NCI-H146 treated with DMSO at 0.1 percent for 48 hours (cell line): ENCODE data around the gene CMTR1.
"Not testable (repeated sequence)": the region's sequence is repeated elsewhere in the genome, so short reads cannot be mapped to it uniquely, and the experiment has no call there.

ENCODE experiments used
- DNase-seq: peaks from one replicate; lab custom pipeline; 2025; ENCODE audit not compliant: unreplicated experiment; lab: John Stamatoyannopoulos, UW

CMTR1 gene

DNA sequence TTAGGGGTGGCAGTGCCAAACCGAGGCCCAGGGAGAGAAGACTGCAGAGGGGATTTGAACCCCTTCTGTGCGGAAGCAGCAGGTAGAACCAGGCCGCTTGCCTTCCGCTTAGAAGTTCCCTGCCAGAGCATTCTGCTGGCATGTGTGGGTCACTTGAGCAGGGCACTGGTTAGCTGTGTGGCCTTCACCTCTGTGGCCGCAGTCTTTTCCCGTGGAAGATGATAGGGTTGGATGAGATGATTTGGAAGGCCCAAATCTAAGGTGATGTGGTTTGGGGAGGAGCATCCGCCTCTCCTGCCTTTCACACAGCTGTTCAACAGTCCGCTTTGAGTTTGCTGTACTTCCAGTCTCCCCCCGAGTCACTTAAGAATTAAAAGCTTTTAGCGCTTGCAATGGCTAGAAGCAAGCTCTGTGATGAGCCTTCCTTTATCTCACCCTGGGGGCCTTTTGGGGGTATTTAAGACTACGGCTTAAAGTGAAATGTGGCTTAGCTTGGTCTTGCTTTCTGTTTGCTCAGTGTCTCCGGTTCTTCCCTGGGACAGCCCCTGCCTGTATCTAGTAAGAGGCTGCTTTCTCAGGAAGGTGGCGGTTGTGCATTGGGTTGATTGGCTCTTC is 743 bp downstream of the CMTR1 start:
- DNase-seq, result no peak

DNA sequence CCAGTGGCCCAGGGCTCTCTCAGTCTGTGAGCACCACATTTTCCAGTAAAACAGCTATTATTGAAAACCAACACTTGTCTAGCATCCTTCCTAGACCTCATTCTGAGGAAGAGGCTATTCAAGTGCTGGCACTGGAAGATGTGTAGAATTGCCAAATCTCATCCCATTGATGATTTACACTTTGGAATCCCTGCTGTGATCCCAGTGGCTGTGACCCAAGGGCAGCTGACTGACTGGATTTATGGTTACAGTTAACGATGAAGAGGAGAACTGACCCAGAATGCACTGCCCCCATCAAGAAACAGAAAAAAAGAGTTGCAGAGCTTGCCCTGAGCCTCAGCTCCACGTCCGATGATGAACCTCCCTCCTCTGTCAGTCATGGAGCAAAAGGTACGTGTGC is 2.4 kb downstream of the CMTR1 start:
- DNase-seq, result no peak

- no peak for DNase-seq
Measured at GRCh38 chr6:37435816-37436215, 2.8 kb downstream of the CMTR1 start.

DNA sequence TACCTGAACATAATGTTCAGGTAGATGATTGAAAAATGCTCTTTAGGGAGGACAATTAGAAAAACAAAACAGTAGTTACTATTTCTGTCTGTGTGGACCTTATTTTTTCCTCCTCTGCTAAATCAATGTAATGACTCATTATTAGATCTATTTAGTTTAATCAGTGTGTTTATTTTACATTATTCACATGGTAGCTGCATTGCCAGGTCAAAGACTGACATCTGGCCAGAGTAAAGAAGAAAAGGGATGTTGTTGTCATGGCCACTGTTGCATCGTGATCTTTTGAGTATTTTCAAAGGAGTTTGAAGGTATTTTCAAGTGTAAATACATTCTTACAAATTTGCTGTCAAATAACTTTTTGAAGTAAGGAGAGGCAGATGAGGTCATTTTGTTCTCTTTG is 5.9 kb downstream of the CMTR1 start:
- no peak for DNase-seq

GRCh38 chr6:37441651-37442050 is 8.6 kb downstream of the CMTR1 start:
- no peak for DNase-seq

- no peak for DNase-seq
Measured at GRCh38 chr6:37442416-37443215, 9.6 kb downstream of the CMTR1 start.

- DNase-seq, result not testable (repeated sequence)
Measured at GRCh38 chr6:37443216-37443542, 10.2 kb downstream of the CMTR1 start.

- DNase-seq, result no peak
Measured at GRCh38 chr6:37449984-37450383, 17.0 kb downstream of the CMTR1 start.

GRCh38 chr6:37451441-37452193 is 18.6 kb downstream of the CMTR1 start:
- no peak for DNase-seq

DNA sequence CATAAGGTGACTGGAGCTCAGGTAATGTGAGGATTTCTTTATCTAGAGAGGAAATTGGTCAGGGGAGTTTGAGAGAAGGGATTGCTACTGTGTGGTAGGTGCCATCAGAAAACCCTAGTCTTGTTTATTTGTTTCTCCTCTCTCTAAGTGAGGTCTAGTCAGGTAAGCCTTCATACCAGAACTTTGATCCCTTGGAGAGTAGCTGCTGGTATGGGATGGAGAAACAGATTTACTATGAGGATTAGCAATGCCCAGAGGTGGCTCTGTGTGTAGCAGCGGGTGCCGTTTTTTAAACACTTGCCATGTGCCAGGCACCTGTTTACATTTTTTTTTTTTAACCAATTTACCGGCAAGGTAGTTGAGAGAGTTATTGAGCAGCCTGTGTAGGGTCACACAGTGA is 19.5 kb downstream of the CMTR1 start:
- no peak for DNase-seq

DNA sequence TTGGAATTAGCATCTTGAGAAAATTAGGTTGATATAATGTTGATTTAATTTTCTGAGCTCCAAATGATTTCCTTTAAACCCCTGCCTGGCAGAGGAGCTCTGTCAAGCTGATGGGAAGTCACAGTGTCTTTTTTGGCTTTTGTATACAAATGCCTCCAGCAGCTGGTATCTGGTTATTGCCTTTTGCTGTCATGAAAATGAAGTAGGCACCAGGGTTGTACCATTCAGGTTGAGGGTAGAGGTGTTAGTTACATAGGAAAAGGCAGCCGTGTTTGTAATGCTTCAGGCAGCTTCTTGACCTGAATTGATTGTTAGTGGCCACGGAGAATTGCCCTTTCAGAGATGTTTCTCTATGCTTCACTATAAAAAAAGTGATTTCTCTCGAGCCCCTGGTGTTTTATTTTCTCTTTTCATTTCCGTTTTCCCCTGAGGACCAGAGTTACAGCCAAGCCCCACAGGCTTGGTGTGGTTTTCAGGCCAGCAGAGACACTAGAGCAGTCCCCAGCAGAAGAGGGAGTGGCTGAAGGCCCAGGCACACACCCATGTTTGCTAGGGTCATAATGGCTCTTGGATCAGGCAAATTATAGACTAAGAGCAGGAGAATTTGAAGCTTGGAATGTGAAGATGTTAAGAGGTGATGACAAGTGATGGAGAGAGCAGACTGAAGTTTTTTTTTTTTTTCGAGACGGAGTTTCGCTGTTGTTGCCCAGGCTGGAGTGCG is 21.6 kb downstream of the CMTR1 start:
- DNase-seq, result no peak

GRCh38 chr6:37456126-37456525 is 23.1 kb downstream of the CMTR1 start:
- DNase-seq, result no peak

DNA sequence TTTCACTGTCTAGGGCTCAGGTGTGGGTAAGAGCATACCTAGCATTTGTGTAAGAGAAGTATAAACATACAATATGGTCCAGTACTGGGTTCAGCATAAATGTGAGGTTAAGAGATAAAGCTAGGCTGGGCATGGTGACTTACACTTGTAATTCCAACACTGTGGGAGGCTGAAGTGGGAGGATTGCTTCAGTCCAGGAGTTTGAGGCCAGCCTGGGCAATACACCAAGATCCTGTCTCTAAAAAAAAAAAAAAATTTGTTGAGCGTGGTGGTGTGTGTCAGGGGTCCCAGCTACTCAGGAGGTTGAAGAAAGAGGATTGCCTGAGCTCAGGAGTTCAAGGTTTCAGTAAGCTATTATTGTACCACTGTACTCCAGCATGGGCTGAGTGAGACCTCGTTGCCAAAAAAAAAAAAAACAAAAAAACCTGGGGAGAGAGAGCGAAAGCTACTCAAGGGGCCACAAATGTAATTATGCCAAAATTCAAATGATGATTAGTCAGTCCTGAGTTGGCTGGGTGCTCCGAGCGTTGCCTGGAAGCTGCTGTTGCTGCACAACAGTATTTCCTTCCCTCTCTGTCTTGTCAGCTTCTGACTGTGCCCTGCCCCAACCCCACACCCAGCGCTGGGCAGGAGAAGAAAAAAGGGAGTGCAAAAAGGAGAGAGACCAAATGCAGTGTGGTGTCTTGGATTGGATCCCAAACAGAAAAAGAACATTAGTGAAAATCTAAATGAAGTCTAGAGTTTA is 24.0 kb downstream of the CMTR1 start:
- no peak for DNase-seq

GRCh38 chr6:37459981-37460800 is 27.2 kb downstream of the CMTR1 start:
- DNase-seq, result peak; percentile 72

DNA sequence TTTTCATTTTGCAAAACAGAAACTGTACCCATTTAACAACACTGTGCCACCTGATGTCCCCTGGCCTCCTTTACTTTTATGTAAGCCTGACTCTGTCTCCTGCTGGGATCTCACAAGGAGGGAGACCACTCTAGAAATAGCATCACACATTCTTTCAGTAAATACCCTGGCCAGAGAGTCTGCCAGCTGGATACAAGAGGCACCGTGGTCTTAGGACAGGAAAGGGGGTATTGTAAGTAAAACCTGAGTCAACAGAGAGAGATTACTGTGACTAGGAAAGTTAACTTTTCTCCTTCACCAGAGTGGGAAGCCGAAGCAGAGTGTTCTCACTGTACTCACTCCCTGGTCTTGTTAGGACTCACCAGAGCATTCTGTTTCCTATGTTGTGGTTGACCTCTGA is 27.8 kb downstream of the CMTR1 start:
- DNase-seq, result no peak

DNA sequence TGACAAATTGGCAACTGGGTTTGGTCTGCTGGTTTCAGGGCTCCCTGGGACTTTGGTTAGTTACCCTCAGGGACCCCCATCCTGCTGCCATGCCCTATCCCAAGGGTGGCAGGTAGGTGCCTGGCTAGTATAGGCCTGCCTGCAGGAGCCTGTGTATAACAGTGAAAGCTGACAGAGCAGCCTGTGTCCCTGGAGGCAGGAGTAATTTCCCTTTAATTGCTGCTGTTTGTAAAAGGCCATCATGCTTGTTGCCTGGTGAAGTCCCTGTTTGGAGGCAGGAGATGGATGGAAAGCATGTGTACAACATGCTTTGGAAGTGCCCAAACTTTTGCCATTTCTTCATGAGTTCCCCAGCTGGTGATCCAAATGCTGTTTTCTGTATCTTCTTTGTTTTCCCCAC is 30.1 kb downstream of the CMTR1 start:
- no peak for DNase-seq

DNA sequence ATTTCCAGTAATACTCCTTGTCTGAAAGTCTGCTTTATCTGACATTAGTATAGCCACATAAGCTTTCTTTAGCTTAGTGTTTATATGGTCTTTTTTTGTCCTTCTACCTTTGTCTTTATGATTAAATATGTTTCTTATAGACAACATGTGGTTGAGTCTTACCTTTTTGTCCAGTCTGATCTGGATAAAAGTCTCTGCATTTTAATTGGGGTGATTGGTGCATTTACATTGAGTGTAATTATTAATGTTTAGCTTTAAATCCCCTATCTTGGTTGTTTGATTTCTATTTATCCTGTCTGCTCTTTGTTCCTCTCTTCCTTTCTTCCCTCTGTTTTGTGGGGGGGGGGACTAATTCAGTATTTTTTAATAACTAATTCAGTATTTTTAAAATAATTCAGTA is 34.7 kb downstream of the CMTR1 start:
- DNase-seq, result no peak

GRCh38 chr6:37473364-37474095 is 40.5 kb downstream of the CMTR1 start:
- no peak for DNase-seq

DNA sequence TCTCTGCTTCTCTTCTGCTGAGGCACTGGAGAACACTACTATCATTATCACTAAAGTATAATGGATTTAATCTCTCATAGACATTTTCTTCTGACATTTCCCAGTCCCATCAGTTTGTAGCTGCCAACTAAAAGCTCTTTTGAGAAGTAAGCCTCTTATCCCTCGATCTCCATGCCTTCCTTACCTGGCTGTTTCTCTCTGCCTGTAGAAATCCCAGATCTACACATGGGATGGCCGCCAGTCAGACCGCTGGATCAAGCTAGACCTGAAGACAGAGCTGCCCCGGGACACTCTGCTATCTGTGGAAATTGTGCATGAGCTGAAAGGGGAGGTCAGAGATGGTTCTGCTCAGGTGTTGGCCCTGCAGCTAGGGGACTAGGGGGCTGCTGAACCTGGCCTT is 41.3 kb downstream of the CMTR1 start:
- no peak for DNase-seq
